Cardiac muscle cell (in vitro differentiated cells and primary cell): ENCODE results near the gene KLHL14. TPM values are rescaled to one million over a fixed set of nuclear protein-coding genes. Genes with fewer than 3 reads are reported as not detected.
"Not testable (repeated sequence)": the region's sequence is repeated elsewhere in the genome, so short reads cannot be mapped to it uniquely, and the experiment has no call there.

Experiments
- DNase-seq, 2 donors: peaks; one replicate each; pipeline versions ENCODE4 v3.0.0 to v3.0.0-alpha.2; 2010 to 2017; ENCODE audit warnings: low read depth in 1 of 2, low spot score in 1 of 2
- H3K27ac ChIP-seq: fragments of 200-600 bp; sonication (generic); 2 replicates; pipeline ENCODE4 v1.5.1; 2016
- H3K27me3 ChIP-seq: fragments of 200-600 bp; sonication (generic); 2 replicates; pipeline ENCODE4 v1.6.0; 2016; ENCODE audit warnings: control low read depth
- H3K36me3 ChIP-seq: fragments of 200-600 bp; sonication (generic); 2 replicates; pipeline ENCODE4 v1.5.1; 2016; ENCODE audit warnings: control low read depth
- H3K4me1 ChIP-seq: fragments of 200-600 bp; sonication (generic); 2 replicates; pipeline ENCODE4 v1.8.1; 2017; ENCODE audit warnings: low read depth, mild to moderate bottlenecking, mixed run types
- H3K4me3 ChIP-seq: fragments of 200-600 bp; sonication (generic); 2 replicates; pipeline ENCODE4 v1.5.1; 2016; ENCODE audit warnings: mild to moderate bottlenecking
- H3K9me3 ChIP-seq: fragments of 200-600 bp; sonication (generic); 2 replicates; pipeline ENCODE4 v1.5.1; 2017; ENCODE audit warnings: low read depth, mild to moderate bottlenecking, control low read depth
- CTCF ChIP-seq: IDR thresholded peaks from 2 replicates; pipeline ENCODE4 v1.5.1; 2012; ENCODE audit warnings: low read depth, mild to moderate bottlenecking, low read length
- polyA plus RNA-seq: library from polyadenylated mRNA; unstranded; fragments of >200 nt; fragmentation: Nextera tagmentation; extraction: Ambion mirVana; gene quantifications from 2 replicates; pipeline ENCODE4 v1.2.1, GENCODE V29; 2016
- total RNA-seq: library from RNA; depleted of rRNA; stranded (reverse); fragments of >200 nt; gene quantifications from 2 replicates; pipeline ENCODE4 v1.2.3, GENCODE V29; 2016

The KLHL14 gene
- total and polyA plus RNA-seq, 2 experiments from 2014 or later, result 54.8 to 69.8 TPM

GRCh38 chr18:32669549-32670165, 103.2 kb downstream of the KLHL14 start:
- H3K4me1 ChIP-seq, result no peaks in the 10 kb centered on the region
- no peak overlapping the region for H3K4me3 ChIP-seq
- no peak for DNase-seq
- H3K36me3 ChIP-seq, result peaks cover 14% of the 10 kb centered on the region
- no peak for TF ChIP-seq CTCF
- H3K9me3 ChIP-seq, result no peaks in the 10 kb centered on the region
- H3K27me3 ChIP-seq, result no peaks in the 10 kb centered on the region
- peak overlapping the region; percentile 51 for H3K27ac ChIP-seq

DNA sequence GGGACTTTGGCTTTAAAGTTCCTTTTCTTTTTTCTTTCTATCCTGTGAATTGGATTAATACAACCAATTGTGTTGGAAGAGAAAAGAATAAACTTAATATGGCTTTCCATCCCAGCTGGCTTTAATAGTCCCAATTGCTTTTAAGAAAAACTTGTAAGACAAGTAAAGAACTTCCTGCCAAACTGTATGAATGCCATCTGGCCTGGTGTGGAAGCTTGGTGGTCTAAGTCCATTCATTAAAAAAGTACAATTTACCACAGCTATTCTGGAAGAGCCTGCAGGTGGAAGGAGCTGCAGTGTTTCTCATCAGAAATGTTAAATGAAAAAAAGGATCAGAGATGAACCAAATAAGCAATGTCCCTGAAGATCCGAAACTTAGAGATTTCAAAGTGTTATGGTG, 103.9 kb downstream of the KLHL14 start:
- H3K4me3 ChIP-seq, result no peak overlapping the region

GRCh38 chr18:32661486-32662299, 111.1 kb downstream of the KLHL14 start:
- no peak overlapping the region for H3K4me3 ChIP-seq
- no peaks in the 10 kb centered on the region for H3K9me3 ChIP-seq
- no peak overlapping the region for H3K27ac ChIP-seq
- no peaks in the 10 kb centered on the region for H3K36me3 ChIP-seq
- DNase-seq, result no peak
- H3K4me1 ChIP-seq, result no peaks in the 10 kb centered on the region
- TF ChIP-seq CTCF, result no peak
- no peaks in the 10 kb centered on the region for H3K27me3 ChIP-seq

More for the DNA sequence above, 103.9 kb downstream of the KLHL14 start:
- Histone ChIP-seq H3K27me3 (no peaks in the 10 kb centered on the region), H3K27ac (no peak overlapping the region), H3K4me1 (no peaks in the 10 kb centered on the region), H3K9me3 (no peaks in the 10 kb centered on the region), H3K36me3 (peaks cover 10% of the 10 kb centered on the region)
- TF ChIP-seq CTCF, result no peak
- no peak for DNase-seq

DNA sequence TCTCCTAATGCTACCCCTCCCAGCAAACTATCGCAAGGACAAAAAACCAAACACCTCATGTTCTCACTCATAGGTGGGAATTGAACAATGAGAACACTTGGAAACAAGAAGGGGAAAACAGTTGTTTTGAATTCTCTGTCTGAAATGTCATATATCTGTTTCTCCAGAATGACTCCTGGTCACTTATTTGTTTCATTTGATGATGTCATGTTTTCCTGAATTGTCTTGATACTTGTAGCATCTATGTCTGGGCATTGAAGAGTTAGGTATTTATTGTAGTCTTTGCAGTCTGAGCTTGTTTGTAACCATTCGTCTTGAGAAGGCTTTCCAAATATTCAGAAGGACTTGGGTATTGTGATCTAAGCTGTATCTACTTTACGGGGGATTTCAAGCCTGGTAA, 118.3 kb downstream of the KLHL14 start:
- not testable (repeated sequence) for DNase-seq, H3K36me3 ChIP-seq, H3K4me1 ChIP-seq, H3K4me3 ChIP-seq, H3K9me3 ChIP-seq, H3K27me3 ChIP-seq, H3K27ac ChIP-seq

GRCh38 chr18:32637659-32638058, 135.2 kb downstream of the KLHL14 start:
- not testable (repeated sequence) for H3K4me1 ChIP-seq, H3K36me3 ChIP-seq, H3K27ac ChIP-seq, DNase-seq, H3K4me3 ChIP-seq, H3K27me3 ChIP-seq, H3K9me3 ChIP-seq

DNA sequence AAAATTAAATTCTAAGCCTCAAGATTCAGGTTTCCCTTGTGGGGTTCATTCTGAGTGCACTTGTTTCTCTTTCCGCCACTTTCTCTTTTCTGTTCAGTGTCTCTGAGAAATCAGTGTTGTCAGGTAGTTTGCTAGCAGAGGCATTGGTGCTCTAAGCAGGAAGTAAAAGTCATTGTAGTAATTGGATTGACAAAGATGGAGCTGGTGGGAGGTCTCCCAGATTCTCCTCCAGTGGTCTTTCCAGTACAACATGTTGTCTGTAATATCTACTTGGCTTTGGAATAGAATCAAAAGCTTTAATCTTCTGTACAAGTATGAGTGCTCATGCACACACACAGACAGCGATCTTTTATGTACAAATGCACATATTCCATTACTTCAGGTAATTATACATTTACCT, 135.6 kb downstream of the KLHL14 start:
- no peak overlapping the region for H3K4me3 ChIP-seq
- H3K27me3 ChIP-seq, result no peaks in the 10 kb centered on the region
- no peaks in the 10 kb centered on the region for H3K4me1 ChIP-seq
- no peaks in the 10 kb centered on the region for H3K9me3 ChIP-seq
- no peak overlapping the region for H3K27ac ChIP-seq
- TF ChIP-seq CTCF, result no peak
- DNase-seq, result no peak
- no peaks in the 10 kb centered on the region for H3K36me3 ChIP-seq
